Measurements from ENCODE around the gene NEMP1.

DNA sequence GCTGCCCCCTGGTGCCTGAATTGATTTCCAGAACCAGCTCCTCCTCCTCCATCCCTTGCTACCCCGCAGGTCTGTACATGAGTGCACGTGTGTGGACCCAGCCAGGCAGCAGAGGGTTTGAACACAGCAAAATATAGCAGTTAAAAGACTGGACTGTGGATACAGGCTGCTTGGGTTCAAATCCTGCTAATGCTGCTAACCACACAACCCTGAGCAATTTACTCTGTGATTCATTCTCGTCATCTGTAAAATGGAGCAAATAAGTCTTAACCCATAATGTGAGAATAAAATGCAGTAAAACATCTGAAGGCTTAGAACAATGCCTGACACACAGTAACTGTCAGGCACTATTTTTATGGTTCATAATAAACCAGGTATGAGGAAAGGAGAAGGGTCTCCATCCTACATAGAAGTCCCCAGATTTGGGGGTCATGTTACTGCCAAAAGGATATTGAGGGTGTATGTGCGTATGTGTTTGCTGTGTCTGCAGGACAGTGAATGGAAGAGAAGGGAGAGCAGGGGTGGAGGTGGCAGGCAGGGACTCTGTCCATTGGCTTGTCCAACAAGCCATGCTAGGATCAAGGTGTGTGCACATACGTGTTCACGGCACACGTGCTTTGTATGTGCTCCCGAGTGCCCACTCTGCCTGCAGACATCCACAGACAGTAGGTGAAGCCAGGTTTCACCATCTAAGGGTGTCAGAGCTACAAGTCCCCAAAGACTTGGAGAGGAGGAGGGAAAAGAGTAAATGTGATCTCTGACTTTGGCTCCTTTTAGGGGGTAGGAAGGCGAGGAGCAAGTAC is 34.1 kb upstream of the NEMP1 start:
- peak in 2 of 3 experiments; percentile 84 to 87 for TF ChIP-seq CTCF (IDR thresholded peaks at IDR 0.05)
- no peak for TF ChIP-seq POLR2A (IDR thresholded peaks at IDR 0.05; ENCODE audit: low read depth)
- no peak for TF ChIP-seq EP300 (IDR thresholded peaks at IDR 0.05)

All from esophagus muscularis mucosa (tissue), 4 donors.